Thyroid gland (tissue), 4 donors: ENCODE measurements around the gene NOXA1. TPM values are rescaled to one million over a fixed set of nuclear protein-coding genes. Genes with fewer than 3 reads are reported as not detected.

Experiments used
- DNase-seq, 2 donors: peaks; one replicate each; pipeline ENCODE4 v3.0.0-alpha.2; 2019
- H3K27ac ChIP-seq, 3 donors: fragments of 200-600 bp; sonication (generic); 1 replicate in 2 of 3; 2 replicates in 1 of 3; pipeline ENCODE4 v1.5.1; 2016 to 2019; ENCODE audit warnings: mild to moderate bottlenecking in 1 of 3, moderate library complexity in 1 of 3
- H3K27me3 ChIP-seq: fragments of 200-600 bp; sonication (generic); one replicate; pipeline ENCODE4 v1.5.1; 2019
- H3K36me3 ChIP-seq, 2 donors: fragments of 200-600 bp; sonication (generic); one replicate each; pipeline ENCODE4 v1.5.1; 2016 to 2019
- H3K4me1 ChIP-seq, 2 donors: fragments of 200-600 bp; sonication (generic); one replicate each; pipeline ENCODE4 v1.5.1; 2017 to 2019
- H3K4me3 ChIP-seq, 3 donors: fragments of 200-600 bp; sonication (generic); replicated peaks in 1 of 3; 1 replicate in 2 of 3; 2 replicates in 1 of 3; pipeline ENCODE4 v1.5.1; 2016; ENCODE audit warnings: mild to moderate bottlenecking in 1 of 3
- H3K9me3 ChIP-seq: fragments of 200-600 bp; sonication (generic); one replicate; pipeline ENCODE4 v1.5.1; 2017
- CTCF ChIP-seq, 6 experiments: fragments of 200-600 bp in 3 of 6; fragments of 450-650 bp in 3 of 6; sonication (generic) in 3 of 6; IDR thresholded peaks; one replicate each; pipeline ENCODE4 v1.5.1; 2016 to 2019; ENCODE audit warnings: antibody characterized with exemption in 6 of 6, mild to moderate bottlenecking in 2 of 6, inconsistent platforms in 1 of 6, moderate library complexity in 1 of 6
- POLR2A ChIP-seq, 2 donors: fragments of 450-650 bp; IDR thresholded peaks; one replicate each; pipeline ENCODE4 v1.6.1; 2017; ENCODE audit warnings: antibody characterized with exemption in 2 of 2, mild to moderate bottlenecking in 2 of 2, moderate library complexity in 1 of 2
- WGBS, 2 donors: methylation state at CpG; one replicate each; pipeline ENCODE4 v1.1.5; 2017; 5-methylcytosine and 5-hydroxymethylcytosine counted together
- intact Hi-C: fragments of 100-400 bp; cut with DNase I; formaldehyde crosslinking; loops from one replicate; pipeline ENCODE4 v1.15.1; 2023
- total RNA-seq, 4 donors: library from RNA; depleted of rRNA; stranded (reverse); fragments of >200 nt; gene quantifications; one replicate each; pipeline ENCODE4 v1.2.3, GENCODE V29; 2016

Gene NOXA1
- total RNA-seq, 4 donors from 2014 or later: 5.4 to 16.6 (median 10.0) TPM

GRCh38 chr9:137454597-137455358, 31.6 kb downstream of the NOXA1 start:
- no peaks in the 10 kb centered on the region for H3K36me3 ChIP-seq
- intact Hi-C loops: no loop called here
- H3K27me3 ChIP-seq: no peaks in the 10 kb centered on the region
- H3K4me1 ChIP-seq: peaks cover 20 to 40% of the 10 kb centered on the region in 2 donors
- H3K27ac ChIP-seq: no peak overlapping the region
- WGBS, 2 donors: 69 to 71% methylated on average over 20 to 25 of the region's 30 CpGs
- no peak for DNase-seq
- TF ChIP-seq CTCF (IDR thresholded peaks at IDR 0.05) (no peak), POLR2A (IDR thresholded peaks at IDR 0.05) (no peak)
- peak overlapping the region in 1 of 3 donors; percentile 4 for H3K4me3 ChIP-seq
- no peaks in the 10 kb centered on the region for H3K9me3 ChIP-seq

GRCh38 chr9:137455359-137455991, 32.3 kb downstream of the NOXA1 start:
- no peak overlapping the region for H3K4me3 ChIP-seq
- H3K27me3 ChIP-seq: no peaks in the 10 kb centered on the region
- intact Hi-C loops: no loop called here
- H3K27ac ChIP-seq: no peak overlapping the region
- peaks cover 21 to 43% of the 10 kb centered on the region in 2 donors for H3K4me1 ChIP-seq
- no peak for TF ChIP-seq POLR2A (IDR thresholded peaks at IDR 0.05)
- TF ChIP-seq CTCF (IDR thresholded peaks at IDR 0.05): no peak
- DNase-seq: no peak
- H3K36me3 ChIP-seq: no peaks in the 10 kb centered on the region
- 93 to 100% methylated on average over 5 to 14 of the region's 18 CpGs for WGBS, 2 donors
- H3K9me3 ChIP-seq: no peaks in the 10 kb centered on the region

GRCh38 chr9:137456061-137456863, 33.1 kb downstream of the NOXA1 start:
- Histone ChIP-seq H3K4me3 (no peak overlapping the region), H3K36me3 (no peaks in the 10 kb centered on the region), H3K4me1 (peaks cover 21 to 43% of the 10 kb centered on the region in 2 donors), H3K27me3 (no peaks in the 10 kb centered on the region), H3K9me3 (no peaks in the 10 kb centered on the region), H3K27ac (peak overlapping the region in 1 of 3 donors; percentile 40)
- DNase-seq: no peak
- no peak for TF ChIP-seq POLR2A (IDR thresholded peaks at IDR 0.05)
- TF ChIP-seq CTCF (IDR thresholded peaks at IDR 0.05): no peak
- 84 to 90% methylated on average over 11 to 12 of the region's 12 CpGs for WGBS, 2 donors
- intact Hi-C loops: no loop called here

GRCh38 chr9:137456864-137457405, 33.7 kb downstream of the NOXA1 start:
- whole genome bisulfite sequencing, 2 donors: 96 to 100% methylated on average over 9 to 10 of the region's 10 CpGs
- no peaks in the 10 kb centered on the region for H3K27me3 ChIP-seq
- no peak for TF ChIP-seq CTCF (IDR thresholded peaks at IDR 0.05)
- TF ChIP-seq POLR2A (IDR thresholded peaks at IDR 0.05): no peak
- intact Hi-C loops: no loop called here
- H3K36me3 ChIP-seq: no peaks in the 10 kb centered on the region
- H3K9me3 ChIP-seq: no peaks in the 10 kb centered on the region
- no peak overlapping the region for H3K4me3 ChIP-seq
- no peak for DNase-seq
- peak overlapping the region in 2 of 3 donors; percentile 23 to 40 for H3K27ac ChIP-seq
- H3K4me1 ChIP-seq: peaks cover 21 to 43% of the 10 kb centered on the region in 2 donors
